ENCODE measurements around the gene ACOX3.
A peak's percentile ranks its signal among the peaks of the same experiment; 100 is the strongest.

The ACOX3 gene

GRCh38 chr4:8321771-8322170 lies 118.8 kb downstream of the ACOX3 start:
- no peak overlapping the region for H3K4me3 ChIP-seq (ENCODE audit: low read length)
- no peak for TF ChIP-seq CTCF (conservative IDR thresholded peaks at IDR 0.05; ENCODE audit: low read length)
- DNase-seq (ENCODE audit: low read depth), result no peak

GRCh38 chr4:8321220-8321619 lies 119.3 kb downstream of the ACOX3 start:
- TF ChIP-seq CTCF (conservative IDR thresholded peaks at IDR 0.05; ENCODE audit: low read length), result no peak
- H3K4me3 ChIP-seq (ENCODE audit: low read length), result no peak overlapping the region
- DNase-seq (ENCODE audit: low read depth), result no peak

- no peak overlapping the region for H3K4me3 ChIP-seq (ENCODE audit: low read length)
- DNase-seq (ENCODE audit: low read depth), result no peak
- TF ChIP-seq CTCF (conservative IDR thresholded peaks at IDR 0.05; ENCODE audit: low read length), result 0 out of 2 replicates have a peak, but pooled peaks have one; percentile 4
Measured at GRCh38 chr4:8320386-8320750, 120.2 kb downstream of the ACOX3 start.

GRCh38 chr4:8319731-8320385 lies 120.7 kb downstream of the ACOX3 start:
- no peak for TF ChIP-seq CTCF (conservative IDR thresholded peaks at IDR 0.05; ENCODE audit: low read length)
- peak; percentile 35 for DNase-seq (ENCODE audit: low read depth)
- H3K4me3 ChIP-seq (ENCODE audit: low read length), result no peak overlapping the region

- no peak for DNase-seq (ENCODE audit: low read depth)
- no peak overlapping the region for H3K4me3 ChIP-seq (ENCODE audit: low read length)
- no peak for TF ChIP-seq CTCF (conservative IDR thresholded peaks at IDR 0.05; ENCODE audit: low read length)
Measured at GRCh38 chr4:8319061-8319460, 121.5 kb downstream of the ACOX3 start.

- no peak for TF ChIP-seq CTCF (conservative IDR thresholded peaks at IDR 0.05; ENCODE audit: low read length)
Measured at GRCh38 chr4:8318509-8318908, 122.0 kb downstream of the ACOX3 start.

GRCh38 chr4:8317474-8317873 lies 123.0 kb downstream of the ACOX3 start:
- no peak for TF ChIP-seq CTCF (conservative IDR thresholded peaks at IDR 0.05; ENCODE audit: low read length)
- no peak for DNase-seq (ENCODE audit: low read depth)
- H3K4me3 ChIP-seq (ENCODE audit: low read length), result no peak overlapping the region

More at GRCh38 chr4:8318509-8318908, 122.0 kb downstream of the ACOX3 start:
- no peak overlapping the region for H3K4me3 ChIP-seq (ENCODE audit: low read length)
- no peak for DNase-seq (ENCODE audit: low read depth)

Measured in AG10803 (cell line).